ENCODE data around the gene PMFBP1.
"Not testable (repeated sequence)": the region's sequence is repeated elsewhere in the genome, so short reads cannot be mapped to it uniquely, and the experiment has no call there.

PMFBP1 gene

DNA sequence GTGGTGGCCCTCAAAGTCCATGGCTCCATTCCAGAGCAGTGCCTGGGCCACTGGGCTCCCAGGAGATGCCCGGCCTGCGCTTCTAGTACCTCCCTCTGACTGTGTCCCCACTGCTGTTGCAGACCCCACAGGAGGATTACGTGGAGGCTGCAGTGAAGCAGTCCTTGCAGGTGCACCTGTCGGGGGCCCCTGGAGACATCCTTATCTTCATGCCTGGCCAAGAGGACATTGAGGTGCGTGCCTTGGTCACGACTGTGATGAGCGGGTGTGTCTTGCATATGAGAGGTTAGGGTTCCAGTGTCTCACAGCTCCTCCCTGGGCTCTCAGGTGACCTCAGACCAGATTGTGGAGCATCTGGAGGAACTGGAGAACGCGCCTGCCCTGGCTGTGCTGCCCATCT lies 67.0 kb downstream of the PMFBP1 start:
- no peak for DNase-seq

GRCh38 chr16:72101195-72101594 lies 70.8 kb downstream of the PMFBP1 start:
- DNase-seq = no peak

- DNase-seq = peak; percentile 44 to 57
Measured at GRCh38 chr16:72099377-72099818, 72.6 kb downstream of the PMFBP1 start.

DNA sequence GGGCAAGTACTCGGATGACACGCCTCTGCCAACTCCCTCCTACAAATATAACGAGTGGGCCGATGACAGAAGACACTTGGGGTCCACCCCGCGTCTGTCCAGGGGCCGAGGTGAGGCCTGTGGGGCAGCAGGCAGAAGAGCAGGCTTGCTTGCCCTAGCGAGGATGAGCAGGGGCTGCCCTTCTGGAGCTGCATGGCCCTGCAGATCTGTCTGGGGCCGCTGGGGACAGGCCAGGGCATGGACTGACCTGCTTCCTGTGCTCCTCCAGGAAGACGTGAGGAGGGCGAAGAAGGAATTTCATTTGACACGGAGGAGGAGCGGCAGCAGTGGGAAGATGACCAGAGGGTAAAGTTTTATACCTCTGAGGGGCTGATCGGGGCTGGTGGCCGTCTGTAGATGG lies 73.0 kb downstream of the PMFBP1 start:
- DNase-seq = no peak

DNA sequence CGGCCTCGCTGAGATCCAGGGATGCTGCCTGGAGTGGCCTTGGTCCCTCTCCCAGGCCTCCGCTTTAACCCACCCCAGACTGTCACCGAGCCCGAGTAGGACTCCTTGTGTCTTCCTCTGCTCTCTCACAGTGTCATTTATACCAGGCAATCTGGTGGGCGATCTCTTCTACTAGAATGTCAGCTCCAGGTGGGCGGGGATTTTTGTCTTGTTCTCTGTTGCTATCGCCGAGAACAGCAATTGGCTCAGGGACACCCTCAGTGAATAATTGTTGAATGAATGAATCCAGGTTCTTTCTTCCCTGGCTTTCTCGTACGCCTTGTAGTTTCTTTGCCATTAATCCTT lies 77.7 kb downstream of the PMFBP1 start:
- no peak for DNase-seq

- DNase-seq = peak; percentile 98
Measured at GRCh38 chr16:72093448-72094265, 78.3 kb downstream of the PMFBP1 start, which contains the start of the genes DHX38 and TXNL4B. Gene DHX38, plus strand, starts transcription at chr16:72093847. Its CDS starts 2,311 bp downstream, at chr16:72096158. Gene TXNL4B, minus strand, starts transcription at chr16:72093620. Its CDS starts 2,871 bp downstream, at chr16:72090749.

GRCh38 chr16:72092832-72093447 lies 79.0 kb downstream of the PMFBP1 start:
- peak in 1 of 2 experiments; percentile 30 for DNase-seq

GRCh38 chr16:72091217-72091616 lies 80.7 kb downstream of the PMFBP1 start:
- DNase-seq = no peak

GRCh38 chr16:72085002-72085401 lies 87.0 kb downstream of the PMFBP1 start:
- DNase-seq = no peak

GRCh38 chr16:72084445-72084844 lies 87.5 kb downstream of the PMFBP1 start:
- no peak for DNase-seq

DNA sequence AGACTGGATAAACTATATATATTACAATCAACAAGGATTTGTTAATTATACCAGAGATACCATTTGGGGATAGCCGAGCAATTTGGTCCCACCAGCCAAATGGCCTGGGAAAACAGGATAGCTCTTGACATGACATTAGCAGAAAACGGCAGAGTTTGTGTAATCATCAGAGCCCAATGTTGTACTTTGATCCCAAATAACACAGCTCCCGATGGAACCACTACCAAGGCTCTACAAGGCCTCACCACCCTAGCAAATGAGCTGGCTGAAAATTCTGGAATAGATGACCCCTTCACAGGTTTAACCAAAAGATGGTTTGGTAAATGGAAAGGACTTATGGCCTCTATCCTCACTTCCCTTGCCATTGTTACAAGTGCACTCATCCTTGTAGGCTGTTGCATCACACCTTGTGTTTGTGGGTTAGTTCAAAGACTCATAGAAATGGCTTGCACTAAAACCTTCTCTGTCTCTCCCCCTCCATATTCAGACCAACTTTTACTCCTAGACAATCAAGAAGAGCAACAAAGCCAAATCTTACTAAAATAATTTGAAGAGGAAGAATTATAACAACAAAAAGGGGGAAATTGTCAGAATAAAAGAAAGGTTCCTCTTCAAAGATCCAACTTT lies 88.1 kb downstream of the PMFBP1 start:
- DNase-seq = no peak

GRCh38 chr16:72076991-72077706 lies 94.8 kb downstream of the PMFBP1 start:
- not testable (repeated sequence) for DNase-seq

- DNase-seq = not testable (repeated sequence)
Measured at GRCh38 chr16:72075067-72075466, 96.9 kb downstream of the PMFBP1 start.

DNA sequence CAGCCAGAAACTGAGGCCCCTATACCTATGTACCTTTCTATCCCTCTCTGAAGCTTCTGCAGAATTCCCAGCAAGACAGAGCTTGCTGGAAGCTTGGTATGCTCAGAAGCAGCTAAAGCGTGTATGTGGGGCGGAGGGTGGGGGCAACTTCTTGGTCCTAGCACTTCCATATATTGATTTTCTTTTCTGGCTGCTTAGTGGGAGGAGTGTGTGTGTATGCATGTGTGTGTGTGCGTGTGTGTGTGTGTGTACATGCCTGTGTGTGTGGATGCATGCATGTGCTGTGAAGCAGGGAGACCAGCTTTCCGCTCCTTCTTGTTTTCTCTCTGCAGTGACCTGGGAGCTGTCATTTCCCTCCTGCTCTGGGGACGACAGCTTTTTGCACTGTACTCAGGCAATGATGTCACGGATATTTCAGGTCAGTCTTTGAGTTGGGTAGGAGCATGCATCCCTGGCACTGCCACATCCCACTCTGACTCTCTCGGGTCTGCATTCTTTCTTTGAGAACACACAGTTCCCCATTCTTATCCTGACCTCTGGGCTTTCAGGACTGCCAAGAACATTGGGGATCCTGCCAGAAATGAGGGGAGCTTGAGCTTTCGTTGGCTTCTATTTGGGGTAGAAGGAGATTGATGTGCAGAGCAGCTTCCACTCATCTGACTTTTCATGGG lies 98.3 kb downstream of the PMFBP1 start:
- no peak for DNase-seq

DNA sequence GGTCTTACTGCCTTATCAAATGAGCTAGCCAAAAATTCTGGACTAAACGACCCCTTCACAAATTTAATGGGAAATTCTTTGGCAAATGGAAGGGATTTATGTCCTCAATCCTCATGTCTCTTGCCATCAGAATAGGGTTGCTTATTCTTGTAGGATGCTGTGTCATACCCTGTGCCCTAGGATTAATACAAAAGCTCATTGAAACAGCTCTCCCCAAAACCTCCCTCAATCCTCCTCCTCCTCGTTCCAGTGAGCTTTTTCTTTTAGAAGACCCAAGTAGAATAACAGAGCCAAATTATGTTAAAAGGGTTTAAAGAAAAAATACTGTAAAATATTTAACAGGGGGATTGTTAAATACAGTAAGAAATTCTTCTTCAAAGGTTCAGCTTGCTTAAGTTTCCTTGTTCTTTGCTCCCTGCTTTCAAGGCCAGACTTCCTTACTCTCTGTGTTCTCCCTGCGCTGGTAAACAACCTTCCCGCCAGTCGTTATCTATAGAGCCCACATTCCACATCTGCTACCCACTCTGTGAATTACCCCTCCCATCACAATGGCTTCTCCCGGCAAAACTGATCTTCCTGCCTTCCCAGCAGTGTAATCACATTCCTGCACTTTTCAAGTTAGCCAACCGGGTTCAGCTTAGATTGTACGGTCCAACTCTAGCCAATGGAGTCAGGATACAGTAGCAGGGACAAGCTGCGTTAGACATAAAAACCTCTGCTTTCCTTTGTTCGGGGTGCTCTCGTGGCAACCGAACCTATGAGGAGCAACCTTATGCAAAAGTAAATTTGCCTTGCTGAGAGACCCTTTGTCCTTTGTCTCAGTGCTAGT lies 99.2 kb downstream of the PMFBP1 start:
- no peak for DNase-seq

Data from AML-193 (cell line).